Measurements from ENCODE around the gene RIPK1.
A peak's percentile ranks its signal among the peaks of the same experiment; 100 is the strongest.
"Not testable (repeated sequence)": the region's sequence is repeated elsewhere in the genome, so short reads cannot be mapped to it uniquely, and the experiment has no call there.

Gene RIPK1

DNA sequence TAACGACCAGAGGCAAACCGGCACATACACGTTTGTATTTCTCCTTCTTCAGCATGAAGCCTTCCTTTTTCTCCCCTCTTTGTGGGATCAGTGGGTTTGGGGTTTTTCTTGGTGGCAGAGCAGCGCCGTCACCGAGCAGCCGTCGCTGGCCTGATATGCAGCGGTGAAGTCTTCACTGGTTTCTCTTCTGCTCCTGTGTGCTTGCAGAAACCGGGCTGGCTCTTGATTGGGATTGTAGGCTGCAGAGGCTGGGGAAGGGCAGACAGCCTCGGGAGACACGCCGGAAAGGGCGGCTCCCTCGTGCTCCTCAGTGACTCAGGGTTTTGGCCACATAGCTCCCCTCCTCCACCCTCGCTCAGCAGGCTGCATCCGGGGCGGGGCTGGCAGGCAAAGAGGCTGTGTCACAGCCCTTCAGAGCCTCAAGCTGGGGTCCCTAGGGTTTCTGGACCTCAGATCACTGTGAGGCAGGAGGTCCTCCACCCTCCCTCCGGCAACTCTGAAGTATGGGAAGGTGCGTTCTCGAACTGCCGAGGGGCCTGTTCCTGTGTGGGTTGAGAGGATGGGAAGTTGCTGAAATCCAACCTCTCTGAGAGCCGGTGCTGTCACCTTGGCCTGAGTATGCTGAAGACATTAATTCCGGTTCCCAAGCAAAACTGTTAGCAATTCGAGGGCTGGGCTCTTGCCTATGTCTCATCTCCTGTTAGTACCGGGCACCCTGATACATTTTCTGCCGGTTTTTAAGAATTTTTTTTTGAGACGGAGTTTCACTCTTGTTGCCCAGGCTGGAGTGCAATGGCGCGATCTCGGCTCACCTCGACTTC is 44.4 kb upstream of the RIPK1 start:
- no peak overlapping the region for H3K4me3 ChIP-seq (ENCODE audit: low read length)
- DNase-seq, result peak; percentile 92
- no peak overlapping the region for H3K23ac ChIP-seq (ENCODE audit: low read length)
- no peak overlapping the region for H3K4me2 ChIP-seq (ENCODE audit: low read length)
- H3K79me2 ChIP-seq (ENCODE audit: control insufficient read depth, insufficient read depth, low read length), result no peaks in the 10 kb centered on the region
- peak overlapping the region; percentile 71 for H2BK5ac ChIP-seq (ENCODE audit: low read length)
- no peak overlapping the region for H3K4ac ChIP-seq (ENCODE audit: low read depth, low read length)
- H3K4me1 ChIP-seq (ENCODE audit: control insufficient read depth, low read depth, low read length), result peaks cover 9% of the 10 kb centered on the region
- no peak overlapping the region for H4K5ac ChIP-seq (ENCODE audit: low read length)
- peak overlapping the region; percentile 30 for H3K27ac ChIP-seq (ENCODE audit: low read depth, low read length)
- H2AK5ac ChIP-seq (ENCODE audit: low read length), result peak overlapping the region; percentile 53
- H3K18ac ChIP-seq (ENCODE audit: low read length), result peak overlapping the region; percentile 31
- H4K8ac ChIP-seq (ENCODE audit: low read depth, low read length), result no peak overlapping the region
- H2BK120ac ChIP-seq (ENCODE audit: low read depth, low read length), result no peak overlapping the region
- no peaks in the 10 kb centered on the region for H3K27me3 ChIP-seq (ENCODE audit: insufficient read depth, low read length, poor library complexity)
- WGBS (ENCODE audit: extremely low coverage, insufficient coverage, low lambda C conversion rate), result no CpG with 5 or more reads among the region's 32 CpGs
- no peaks in the 10 kb centered on the region for H3K79me1 ChIP-seq (ENCODE audit: low read length)
- H3K36me3 ChIP-seq (ENCODE audit: control insufficient read depth, insufficient read depth, low read length), result peaks cover 2% of the 10 kb centered on the region
- H3K56ac ChIP-seq (ENCODE audit: low read length), result peak overlapping the region; percentile 63
- peak overlapping the region; percentile 32 for H3K9ac ChIP-seq (ENCODE audit: low read length)
- no peak overlapping the region for H2BK15ac ChIP-seq (replicated peaks; ENCODE audit: low read depth)

DNA sequence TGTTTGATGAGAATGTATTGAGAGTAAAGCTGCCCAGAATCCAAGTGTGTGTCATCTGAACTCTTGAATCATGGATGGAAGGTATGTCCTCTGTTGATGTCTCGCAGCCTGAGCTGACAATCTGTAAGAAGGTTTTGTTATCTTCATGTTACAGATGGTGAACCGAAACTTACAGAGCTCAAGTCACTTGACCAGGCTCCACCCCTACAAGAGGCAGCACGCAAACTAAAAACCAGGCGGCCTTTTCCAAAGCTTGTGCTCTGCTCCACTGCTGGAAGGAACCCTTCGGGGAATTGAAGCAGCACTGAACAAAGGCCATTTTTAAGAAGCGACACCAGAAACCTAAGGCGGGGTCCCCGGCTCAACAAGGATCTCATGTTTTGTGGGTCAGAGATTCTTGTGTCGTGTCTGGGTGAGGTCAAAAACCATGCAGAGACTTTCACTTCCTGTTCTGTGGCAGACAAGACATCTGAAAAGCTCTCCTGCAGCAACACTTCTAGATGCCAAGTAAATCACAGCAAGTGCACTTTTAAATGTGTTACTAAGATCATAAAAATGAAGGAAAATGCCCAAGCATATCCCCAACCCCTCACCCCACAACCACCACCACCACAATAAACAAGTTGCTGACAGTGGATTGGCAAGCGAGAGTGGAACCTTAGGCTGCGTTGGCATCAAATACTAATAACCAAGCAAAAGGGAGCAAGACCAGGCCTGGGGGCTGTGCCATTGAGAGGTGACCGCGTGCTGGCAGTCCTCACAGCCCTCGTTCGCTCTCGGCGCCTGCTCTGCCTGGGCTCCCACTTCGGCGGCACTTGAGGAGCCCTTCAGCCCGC is 41.3 kb upstream of the RIPK1 start:
- no peak overlapping the region for H3K18ac ChIP-seq (ENCODE audit: low read length)
- H3K4me2 ChIP-seq (ENCODE audit: low read length), result no peak overlapping the region
- no peak overlapping the region for H3K4me3 ChIP-seq (ENCODE audit: low read length)
- no peak for DNase-seq
- H3K79me1 ChIP-seq (ENCODE audit: low read length), result no peaks in the 10 kb centered on the region
- H3K9ac ChIP-seq (ENCODE audit: low read length), result no peak overlapping the region
- no peak overlapping the region for H4K5ac ChIP-seq (ENCODE audit: low read length)
- no peak overlapping the region for H3K4ac ChIP-seq (ENCODE audit: low read depth, low read length)
- peaks cover 9% of the 10 kb centered on the region for H3K4me1 ChIP-seq (ENCODE audit: control insufficient read depth, low read depth, low read length)
- no peak overlapping the region for H2BK5ac ChIP-seq (ENCODE audit: low read length)
- H4K8ac ChIP-seq (ENCODE audit: low read depth, low read length), result no peak overlapping the region
- H3K27ac ChIP-seq (ENCODE audit: low read depth, low read length), result no peak overlapping the region
- no peak overlapping the region for H2AK5ac ChIP-seq (ENCODE audit: low read length)
- H3K36me3 ChIP-seq (ENCODE audit: control insufficient read depth, insufficient read depth, low read length), result no peaks in the 10 kb centered on the region
- H2BK15ac ChIP-seq (replicated peaks; ENCODE audit: low read depth), result no peak overlapping the region
- no peak overlapping the region for H3K56ac ChIP-seq (ENCODE audit: low read length)
- no CpG with 5 or more reads among the region's 20 CpGs for WGBS (ENCODE audit: extremely low coverage, insufficient coverage, low lambda C conversion rate)
- H2BK120ac ChIP-seq (ENCODE audit: low read depth, low read length), result no peak overlapping the region
- H3K79me2 ChIP-seq (ENCODE audit: control insufficient read depth, insufficient read depth, low read length), result no peaks in the 10 kb centered on the region
- H3K27me3 ChIP-seq (ENCODE audit: insufficient read depth, low read length, poor library complexity), result no peaks in the 10 kb centered on the region
- H3K23ac ChIP-seq (ENCODE audit: low read length), result no peak overlapping the region

- not testable (repeated sequence) for H3K9ac ChIP-seq (ENCODE audit: low read length); H2BK15ac ChIP-seq (replicated peaks; ENCODE audit: low read depth); H2AK5ac ChIP-seq (ENCODE audit: low read length); H2BK5ac ChIP-seq (ENCODE audit: low read length); H3K79me2 ChIP-seq (ENCODE audit: control insufficient read depth, insufficient read depth, low read length); H3K56ac ChIP-seq (ENCODE audit: low read length); H3K36me3 ChIP-seq (ENCODE audit: control insufficient read depth, insufficient read depth, low read length); H3K4ac ChIP-seq (ENCODE audit: low read depth, low read length); H3K4me2 ChIP-seq (ENCODE audit: low read length); H3K79me1 ChIP-seq (ENCODE audit: low read length); H3K27me3 ChIP-seq (ENCODE audit: insufficient read depth, low read length, poor library complexity); H3K27ac ChIP-seq (ENCODE audit: low read depth, low read length); H3K4me1 ChIP-seq (ENCODE audit: control insufficient read depth, low read depth, low read length); H3K18ac ChIP-seq (ENCODE audit: low read length); H2BK120ac ChIP-seq (ENCODE audit: low read depth, low read length); DNase-seq; H3K4me3 ChIP-seq (ENCODE audit: low read length); H4K8ac ChIP-seq (ENCODE audit: low read depth, low read length); H4K5ac ChIP-seq (ENCODE audit: low read length); H3K23ac ChIP-seq (ENCODE audit: low read length)
- WGBS (ENCODE audit: extremely low coverage, insufficient coverage, low lambda C conversion rate), result no CpG with 5 or more reads among the region's 5 CpGs
Observed at GRCh38 chr6:3028156-3028555, 40.1 kb upstream of the RIPK1 start.

- H2BK5ac ChIP-seq (ENCODE audit: low read length), result no peak overlapping the region
- H2BK15ac ChIP-seq (replicated peaks; ENCODE audit: low read depth), result no peak overlapping the region
- no peaks in the 10 kb centered on the region for H3K4me1 ChIP-seq (ENCODE audit: control insufficient read depth, low read depth, low read length)
- H3K56ac ChIP-seq (ENCODE audit: low read length), result no peak overlapping the region
- H3K4ac ChIP-seq (ENCODE audit: low read depth, low read length), result no peak overlapping the region
- no peaks in the 10 kb centered on the region for H3K79me1 ChIP-seq (ENCODE audit: low read length)
- H4K5ac ChIP-seq (ENCODE audit: low read length), result no peak overlapping the region
- no peak overlapping the region for H3K18ac ChIP-seq (ENCODE audit: low read length)
- no peak overlapping the region for H3K4me3 ChIP-seq (ENCODE audit: low read length)
- H2BK120ac ChIP-seq (ENCODE audit: low read depth, low read length), result no peak overlapping the region
- no peak overlapping the region for H3K27ac ChIP-seq (ENCODE audit: low read depth, low read length)
- H3K23ac ChIP-seq (ENCODE audit: low read length), result no peak overlapping the region
- WGBS (ENCODE audit: extremely low coverage, insufficient coverage, low lambda C conversion rate), result no CpG with 5 or more reads among the region's 15 CpGs
- no peak overlapping the region for H4K8ac ChIP-seq (ENCODE audit: low read depth, low read length)
- no peak overlapping the region for H2AK5ac ChIP-seq (ENCODE audit: low read length)
- no peaks in the 10 kb centered on the region for H3K27me3 ChIP-seq (ENCODE audit: insufficient read depth, low read length, poor library complexity)
- no peaks in the 10 kb centered on the region for H3K36me3 ChIP-seq (ENCODE audit: control insufficient read depth, insufficient read depth, low read length)
- H3K79me2 ChIP-seq (ENCODE audit: control insufficient read depth, insufficient read depth, low read length), result no peaks in the 10 kb centered on the region
- DNase-seq, result no peak
- no peak overlapping the region for H3K4me2 ChIP-seq (ENCODE audit: low read length)
- no peak overlapping the region for H3K9ac ChIP-seq (ENCODE audit: low read length)
Observed at GRCh38 chr6:3031857-3032640, 36.2 kb upstream of the RIPK1 start.

- H3K18ac ChIP-seq (ENCODE audit: low read length), result no peak overlapping the region
- no peak for DNase-seq
- WGBS (ENCODE audit: extremely low coverage, insufficient coverage, low lambda C conversion rate), result no CpG with 5 or more reads among the region's 3 CpGs
Observed at GRCh38 chr6:3032986-3033385, 35.3 kb upstream of the RIPK1 start.

More at GRCh38 chr6:3032986-3033385, 35.3 kb upstream of the RIPK1 start:
- Histone ChIP-seq H3K56ac (ENCODE audit: low read length) (no peak overlapping the region), H3K23ac (ENCODE audit: low read length) (no peak overlapping the region), H3K4ac (ENCODE audit: low read depth, low read length) (no peak overlapping the region), H3K9ac (ENCODE audit: low read length) (no peak overlapping the region), H4K5ac (ENCODE audit: low read length) (no peak overlapping the region), H3K27me3 (ENCODE audit: insufficient read depth, low read length, poor library complexity) (no peaks in the 10 kb centered on the region), H2BK15ac (replicated peaks; ENCODE audit: low read depth) (no peak overlapping the region), H3K79me1 (ENCODE audit: low read length) (no peaks in the 10 kb centered on the region), H3K36me3 (ENCODE audit: control insufficient read depth, insufficient read depth, low read length) (no peaks in the 10 kb centered on the region), H2BK120ac (ENCODE audit: low read depth, low read length) (no peak overlapping the region), H4K8ac (ENCODE audit: low read depth, low read length) (no peak overlapping the region), H3K4me1 (ENCODE audit: control insufficient read depth, low read depth, low read length) (no peaks in the 10 kb centered on the region), H3K4me2 (ENCODE audit: low read length) (no peak overlapping the region), H3K27ac (ENCODE audit: low read depth, low read length) (no peak overlapping the region), H2AK5ac (ENCODE audit: low read length) (no peak overlapping the region), H3K4me3 (ENCODE audit: low read length) (no peak overlapping the region), H3K79me2 (ENCODE audit: control insufficient read depth, insufficient read depth, low read length) (no peaks in the 10 kb centered on the region), H2BK5ac (ENCODE audit: low read length) (no peak overlapping the region)
